Aortic smooth muscle cell (primary cell): ENCODE data around the gene PWWP2B. TPM values are rescaled to one million over a fixed set of nuclear protein-coding genes. Genes with fewer than 3 reads are reported as not detected.

Source experiments
- total RNA-seq: library from RNA; depleted of rRNA; stranded (reverse); fragments of >200 nt; gene quantifications from 2 replicates; pipeline ENCODE4 v1.2.3, GENCODE V29; 2014

PWWP2B gene
- total RNA-seq, result 7.0 and 7.7 TPM in 2 replicates

DNA sequence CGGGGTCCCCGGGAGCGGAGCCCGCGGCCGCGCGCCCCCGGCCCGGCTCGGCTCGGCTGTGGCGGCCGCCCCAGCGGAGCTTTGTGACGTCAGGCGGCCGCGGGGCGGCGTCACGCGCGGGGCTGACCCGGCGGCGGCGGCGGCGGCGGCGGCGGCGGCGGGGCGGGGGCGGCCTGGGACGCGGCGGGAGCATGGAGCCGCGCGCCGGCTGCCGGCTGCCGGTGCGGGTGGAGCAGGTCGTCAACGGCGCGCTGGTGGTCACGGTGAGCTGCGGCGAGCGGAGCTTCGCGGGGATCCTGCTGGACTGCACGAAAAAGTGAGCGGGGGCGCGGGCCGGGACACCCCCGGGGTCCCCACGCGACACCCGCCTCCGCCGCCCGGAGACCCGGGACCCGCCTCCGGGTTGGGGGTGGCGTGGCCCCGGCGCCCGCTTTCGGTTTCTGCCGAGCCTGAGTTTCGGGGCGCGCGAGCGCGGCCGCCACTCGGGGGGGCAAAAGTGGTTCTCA is at the start of gene PWWP2B:
Gene PWWP2B, plus strand, starts transcription at position 165 of the 506 bp plus-strand sequence. Its CDS starts 27 bp downstream, at position 192.

Other genes starting within 250 kb of the PWWP2B start
- gene DPYSL4, start 210.3 kb upstream of the PWWP2B start, total RNA-seq, result 2.6 and 4.6 TPM in 2 replicates
- gene STK32C, start 89.2 kb upstream of the PWWP2B start, total RNA-seq, result 13.1 and 18.9 TPM in 2 replicates
- gene LRRC27, start 65.0 kb upstream of the PWWP2B start, total RNA-seq, result 14.9 and 17.8 TPM in 2 replicates
- gene INPP5A, start 140.6 kb downstream of the PWWP2B start, total RNA-seq, result 54.8 and 90.2 TPM in 2 replicates